Spleen (tissue), 7 donors: Measurements from ENCODE around the gene TCIRG1.

Experiments
- POLR2A ChIP-seq, 3 donors: fragments of 450-650 bp; IDR thresholded peaks; one replicate each; pipeline ENCODE4 v1.5.1; 2017; ENCODE audit warnings: antibody characterized with exemption in 3 of 3, mild to moderate bottlenecking in 1 of 3
- POLR2AphosphoS5 ChIP-seq, 3 donors: sonication (generic); formaldehyde crosslinking; IDR thresholded peaks; one replicate each; pipeline ENCODE4 v1.5.1; 2017; ENCODE audit warnings: antibody characterized with exemption in 3 of 3
- TF ChIP-seq, protein P1 (sequence below), 11 experiments: fragments of 200-600 bp in 7 of 11; fragments of 450-650 bp in 4 of 11; sonication (generic) in 4 of 11; IDR thresholded peaks in 8 of 11; conservative IDR thresholded peaks in 3 of 11; 1 replicate in 7 of 11; 2 replicates in 4 of 11; pipeline versions ENCODE4 v1.4.0 to v1.8.0; 2016 to 2021; ENCODE audit warnings: antibody characterized with exemption in 11 of 11, inconsistent platforms in 4 of 11, mild to moderate bottlenecking in 1 of 11
- donor health status: DM: no; HTN: no; CAD: no; lungs with moderate emphysema.
- donor health status: DM: no; HTN: no; CAD: no.
- donor health status: DM: no; HTN: no; CAD: no.

- TF ChIP-seq, protein P1, sequence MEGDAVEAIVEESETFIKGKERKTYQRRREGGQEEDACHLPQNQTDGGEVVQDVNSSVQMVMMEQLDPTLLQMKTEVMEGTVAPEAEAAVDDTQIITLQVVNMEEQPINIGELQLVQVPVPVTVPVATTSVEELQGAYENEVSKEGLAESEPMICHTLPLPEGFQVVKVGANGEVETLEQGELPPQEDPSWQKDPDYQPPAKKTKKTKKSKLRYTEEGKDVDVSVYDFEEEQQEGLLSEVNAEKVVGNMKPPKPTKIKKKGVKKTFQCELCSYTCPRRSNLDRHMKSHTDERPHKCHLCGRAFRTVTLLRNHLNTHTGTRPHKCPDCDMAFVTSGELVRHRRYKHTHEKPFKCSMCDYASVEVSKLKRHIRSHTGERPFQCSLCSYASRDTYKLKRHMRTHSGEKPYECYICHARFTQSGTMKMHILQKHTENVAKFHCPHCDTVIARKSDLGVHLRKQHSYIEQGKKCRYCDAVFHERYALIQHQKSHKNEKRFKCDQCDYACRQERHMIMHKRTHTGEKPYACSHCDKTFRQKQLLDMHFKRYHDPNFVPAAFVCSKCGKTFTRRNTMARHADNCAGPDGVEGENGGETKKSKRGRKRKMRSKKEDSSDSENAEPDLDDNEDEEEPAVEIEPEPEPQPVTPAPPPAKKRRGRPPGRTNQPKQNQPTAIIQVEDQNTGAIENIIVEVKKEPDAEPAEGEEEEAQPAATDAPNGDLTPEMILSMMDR (IDR thresholded peaks at IDR 0.05 in 8 of 11, conservative IDR thresholded peaks at IDR 0.05 in 3 of 11): no peak
- TF ChIP-seq POLR2AphosphoS5 (IDR thresholded peaks at IDR 0.05) (no peak), POLR2A (IDR thresholded peaks at IDR 0.05) (no peak)
These were observed 29.2 kb downstream of the TCIRG1 start for GRCh38 chr11:68067991-68068390.
